T follicular helper cell (primary cell): ENCODE results near the gene CACNA1G.

ENCODE experiments used
- DNase-seq: peaks from one replicate; pipeline ENCODE4 v3.0.0-alpha.2; 2020; ENCODE audit warnings: low read depth
- total RNA-seq, 2 experiments: gene quantifications; one replicate each; lab custom pipeline; 2026; lab: John Stamatoyannopoulos, UW

CACNA1G gene
- total RNA-seq, result 0.09 to 0.12 reads per million in 2 experiments

GRCh38 chr17:50560185-50560824 is at the start of gene CACNA1G:
Gene CACNA1G, plus strand, starts transcription at chr17:50560715. Its CDS starts 745 bp downstream, at chr17:50561460.
- peak; percentile 80 for DNase-seq

- DNase-seq, result peak; percentile 20
These were observed 49.5 kb upstream of the CACNA1G start for GRCh38 chr17:50511058-50511457.

DNA sequence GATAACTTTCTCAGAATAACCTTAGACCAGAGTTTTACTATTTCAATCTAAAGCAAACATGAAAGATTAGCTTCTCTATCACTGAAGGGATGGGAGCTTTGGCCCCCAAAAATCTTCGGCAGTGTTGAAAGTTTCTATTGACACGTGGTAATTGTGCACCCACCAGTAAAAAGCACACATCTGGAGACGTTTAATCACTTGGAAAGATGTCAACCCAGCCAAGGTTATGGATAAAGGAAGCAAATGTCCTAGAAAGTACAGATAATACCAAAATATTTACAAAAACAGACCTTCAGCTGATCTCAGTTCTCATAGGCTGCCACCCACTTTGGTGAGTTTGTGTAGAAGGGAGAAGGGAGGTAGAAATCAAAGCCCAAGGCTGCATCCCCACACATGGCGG is 47.0 kb upstream of the CACNA1G start:
- DNase-seq, result no peak

DNA sequence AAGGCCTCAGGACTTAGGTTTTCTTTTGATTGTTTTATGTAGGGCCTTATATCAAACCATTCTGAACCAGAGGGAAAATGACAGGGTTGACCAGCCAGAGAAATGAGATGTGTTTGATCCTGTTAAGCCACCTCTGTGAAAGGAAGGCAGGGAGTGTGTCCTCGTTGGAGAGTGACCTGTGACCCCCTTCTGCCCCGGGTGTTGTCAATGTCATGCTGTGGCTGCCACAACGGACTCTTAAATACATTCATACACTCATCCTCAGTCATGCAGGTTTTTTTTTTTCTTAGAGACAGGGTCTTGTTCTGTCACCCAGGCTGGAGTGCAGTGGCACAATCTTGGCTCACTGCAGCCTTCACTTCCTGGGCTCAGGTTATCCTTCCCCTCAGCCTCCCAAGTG is 46.1 kb upstream of the CACNA1G start:
- no peak for DNase-seq

DNA sequence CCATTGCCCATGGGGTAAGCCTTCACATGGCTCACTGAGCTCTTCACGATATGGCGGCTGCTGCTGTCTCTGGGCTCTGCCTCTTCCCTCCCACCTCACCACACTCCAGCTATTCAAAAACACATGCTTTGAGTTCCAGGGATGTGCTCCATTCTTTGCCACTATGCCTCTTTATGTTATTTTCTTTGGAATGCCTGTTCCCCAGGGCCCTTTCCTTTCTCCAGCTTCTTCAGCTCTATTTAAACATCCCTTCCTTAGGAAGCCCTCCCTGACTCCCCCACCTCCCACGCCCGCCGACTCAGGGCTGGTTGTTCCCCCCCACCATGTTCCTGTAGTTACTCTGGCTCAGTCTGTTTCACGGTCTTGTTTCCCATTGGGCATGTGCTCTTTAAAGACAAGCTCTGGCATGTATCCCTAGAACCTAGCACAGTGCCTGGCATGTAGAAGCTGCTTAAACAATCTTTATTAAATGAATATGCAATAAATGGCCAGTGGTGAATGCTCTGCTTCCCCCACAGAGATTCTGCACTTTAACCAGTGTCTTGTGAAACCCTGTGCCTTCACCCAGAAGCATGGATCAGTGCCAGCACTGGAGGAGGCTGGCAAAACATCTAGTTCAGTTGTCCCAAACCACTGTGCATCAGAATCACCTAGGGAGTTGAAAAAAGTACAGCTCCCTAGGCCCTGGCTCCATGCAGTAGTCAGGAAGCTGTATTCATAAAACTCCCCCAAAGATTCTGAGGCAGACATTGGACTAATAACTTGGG is 45.4 kb upstream of the CACNA1G start:
- DNase-seq, result no peak

- DNase-seq, result no peak
These were observed 43.5 kb upstream of the CACNA1G start for GRCh38 chr17:50517011-50517410.

- DNase-seq, result no peak
These were observed 42.8 kb upstream of the CACNA1G start for GRCh38 chr17:50517504-50518383.

DNA sequence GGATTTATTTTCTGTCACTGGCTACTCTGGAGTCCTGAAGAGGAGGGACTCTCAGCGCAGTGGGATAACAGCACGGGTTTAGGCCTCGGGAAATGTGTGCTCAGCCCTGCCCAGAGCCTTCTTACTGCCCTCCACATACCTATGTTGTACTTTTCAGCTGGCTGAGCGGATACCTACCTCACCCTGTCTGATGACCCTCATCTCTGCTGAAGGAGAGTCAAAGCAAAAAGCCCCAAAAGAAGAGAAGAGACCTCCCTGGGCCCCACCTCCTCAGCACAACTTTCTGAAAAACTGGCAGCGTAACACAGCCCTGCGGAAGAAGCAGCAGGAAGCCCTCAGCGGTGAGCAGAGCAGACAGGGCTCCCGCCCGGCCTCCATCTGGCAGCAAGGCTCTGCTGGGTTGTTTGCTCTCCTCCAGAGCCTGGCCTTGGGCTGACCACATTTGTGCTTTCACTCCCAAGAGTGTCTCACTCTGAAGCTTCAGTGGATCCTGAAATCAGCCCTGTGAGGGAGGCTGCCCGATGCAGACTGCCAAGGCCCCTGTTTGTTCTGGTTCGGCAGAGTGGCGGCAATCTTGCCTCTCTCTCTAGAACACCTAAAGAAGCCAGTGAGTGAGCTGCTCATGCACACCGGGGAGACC is 42.0 kb upstream of the CACNA1G start:
- no peak for DNase-seq

DNA sequence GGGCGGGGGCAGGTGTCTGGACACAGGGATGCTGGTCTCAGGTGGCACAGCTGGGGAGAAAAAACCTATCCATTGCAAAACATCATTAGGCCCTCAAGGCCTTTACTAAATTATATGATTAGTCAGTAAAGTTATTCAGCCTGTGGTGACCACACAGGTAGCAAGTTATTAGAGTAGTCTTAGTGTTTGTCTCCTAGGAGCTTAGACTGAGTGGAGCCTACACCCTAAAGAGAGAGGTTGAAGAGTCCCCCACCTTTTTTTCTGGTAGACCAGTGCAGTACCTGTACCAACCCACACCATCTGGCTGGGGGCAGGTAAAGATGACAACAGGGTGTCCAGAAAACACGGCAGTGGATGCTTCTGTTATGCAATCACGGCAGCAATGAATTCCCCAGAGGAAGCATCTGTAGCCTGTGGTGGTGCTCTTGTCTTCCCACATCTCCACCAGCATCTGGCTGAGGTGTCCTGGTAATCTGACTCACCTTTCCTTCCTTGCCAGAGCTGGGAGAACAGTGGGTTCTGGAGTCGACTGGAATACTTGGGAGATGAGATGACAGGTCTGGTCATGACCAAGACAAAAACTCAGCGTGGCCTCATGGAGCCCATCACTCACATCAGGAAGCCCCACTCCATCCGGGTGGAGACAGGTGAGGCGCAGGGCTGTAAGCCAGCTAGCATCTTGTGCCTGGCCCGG is 41.2 kb upstream of the CACNA1G start:
- DNase-seq, result no peak

- DNase-seq, result no peak
These were observed 40.0 kb upstream of the CACNA1G start for GRCh38 chr17:50520483-50520882.

- DNase-seq, result no peak
These were observed 39.0 kb upstream of the CACNA1G start for GRCh38 chr17:50521514-50521913.

- no peak for DNase-seq
These were observed 37.7 kb upstream of the CACNA1G start for GRCh38 chr17:50522766-50523165.

DNA sequence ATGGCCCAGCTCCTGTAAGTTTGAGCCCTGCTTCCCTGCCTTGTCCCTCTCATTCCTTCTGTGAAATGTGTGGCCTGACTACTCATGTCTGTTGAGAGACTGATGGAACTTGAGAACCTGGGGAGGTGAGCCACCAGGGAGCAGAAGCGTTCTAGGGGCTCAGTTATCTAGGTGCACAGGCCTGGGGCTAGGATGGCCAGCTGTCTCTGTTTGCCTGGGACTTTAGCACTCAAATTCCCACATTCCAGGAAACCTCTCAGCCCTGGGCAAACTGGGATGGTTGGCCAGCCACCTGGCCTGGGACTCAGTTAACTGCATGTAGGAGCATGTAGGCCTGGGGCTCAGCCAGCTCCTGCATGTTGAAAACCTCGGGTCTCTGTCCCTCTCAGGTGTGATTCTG is 37.3 kb upstream of the CACNA1G start:
- DNase-seq, result no peak

DNA sequence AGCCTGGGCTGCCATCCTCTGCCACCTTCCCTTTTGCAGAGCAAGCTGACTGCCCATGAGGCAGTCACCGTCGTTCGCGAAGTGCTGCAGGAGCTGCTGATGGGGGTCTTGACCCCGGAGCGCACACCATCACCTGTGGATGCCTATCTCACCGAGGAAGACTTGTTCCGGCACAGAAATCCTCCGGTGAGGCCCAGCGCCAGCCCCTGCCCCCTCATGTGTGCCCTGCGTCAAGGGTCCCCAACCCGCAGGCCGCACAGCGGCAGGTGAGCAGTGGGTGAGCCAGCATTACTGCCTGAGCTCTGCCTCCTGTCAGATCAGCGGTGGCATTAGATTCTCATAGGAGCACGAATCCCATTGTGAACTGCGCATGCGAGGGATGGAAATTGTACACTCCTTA is 35.7 kb upstream of the CACNA1G start:
- no peak for DNase-seq

- DNase-seq, result no peak
These were observed 33.3 kb upstream of the CACNA1G start for GRCh38 chr17:50527155-50527762.

DNA sequence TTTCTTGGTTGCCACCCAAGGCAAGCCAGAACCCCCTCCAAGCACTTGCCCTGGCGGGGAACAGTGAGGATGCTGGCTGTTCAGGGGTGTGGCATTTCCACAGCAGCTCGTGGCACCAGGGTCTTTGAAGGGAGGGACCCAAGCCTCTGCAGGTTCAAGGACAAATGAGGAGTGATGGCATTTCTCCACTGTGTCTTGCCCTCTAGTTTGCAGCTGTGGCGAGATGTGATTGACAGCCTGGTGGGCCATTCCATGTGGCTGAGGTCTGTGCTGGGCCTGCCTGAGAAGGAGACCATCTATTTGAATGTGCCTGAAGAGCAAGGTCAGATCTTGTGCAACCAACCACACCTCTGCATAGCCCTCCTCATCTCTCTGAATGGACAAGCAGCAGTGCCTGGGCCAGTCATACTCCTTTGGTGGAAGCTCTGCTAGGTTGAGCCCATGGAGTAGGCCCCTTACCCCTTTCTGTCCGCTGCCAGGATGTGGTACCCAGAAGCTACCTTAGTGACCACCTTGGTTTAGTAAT is 32.5 kb upstream of the CACNA1G start:
- no peak for DNase-seq

DNA sequence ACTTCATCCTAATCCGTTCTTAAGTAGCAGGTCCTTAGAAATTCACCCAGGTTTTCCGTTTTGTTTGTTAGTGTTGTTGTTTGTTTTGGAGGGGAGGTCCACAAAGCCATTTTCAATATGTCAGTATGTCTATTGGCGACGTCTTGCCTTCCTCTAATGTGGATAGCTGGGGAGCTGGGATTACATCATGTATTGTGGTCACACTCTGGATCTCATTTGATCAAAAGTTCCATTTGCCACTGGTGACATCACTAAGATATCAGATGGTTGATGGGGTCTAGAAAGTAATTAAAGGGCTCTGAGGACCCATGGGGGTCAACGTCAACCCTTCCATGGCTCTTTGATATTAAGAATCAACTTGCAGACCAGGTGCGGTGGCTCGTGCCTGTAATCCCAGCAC is 30.7 kb upstream of the CACNA1G start:
- DNase-seq, result no peak

DNA sequence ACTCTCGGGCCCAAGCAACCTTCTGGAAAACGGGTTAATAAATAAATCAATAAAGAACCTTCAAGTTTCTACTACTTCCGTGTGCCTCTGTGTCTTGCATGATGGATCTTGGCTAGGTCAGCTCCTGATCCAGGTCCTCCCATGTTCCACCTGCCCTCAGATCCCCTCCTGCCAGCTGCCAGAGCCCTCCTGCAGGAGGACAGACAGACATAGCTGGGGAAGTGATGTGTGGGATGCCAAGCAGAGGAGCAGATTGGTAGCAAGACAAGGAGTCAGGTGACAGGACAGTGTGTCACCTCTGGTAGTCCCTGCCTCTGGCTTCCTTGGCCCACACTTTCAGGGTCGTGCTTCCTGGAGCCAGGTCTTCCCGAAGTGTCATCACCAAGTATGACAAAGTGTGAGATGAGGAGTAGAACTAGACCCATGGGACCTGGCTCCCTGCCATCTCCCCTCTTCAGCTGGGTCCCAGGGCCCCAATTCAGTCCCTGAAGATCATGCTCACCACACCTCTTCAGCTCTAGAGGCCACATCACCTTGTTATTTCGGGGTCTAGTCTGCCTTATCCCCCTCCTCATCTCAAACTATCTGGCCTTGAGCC is 29.0 kb upstream of the CACNA1G start:
- no peak for DNase-seq

GRCh38 chr17:50532452-50533024 is 28.0 kb upstream of the CACNA1G start, which contains the start of gene EPN3:
Gene EPN3, plus strand, starts transcription at chr17:50532735. Its CDS starts 3,822 bp downstream, at chr17:50536557.
- no peak for DNase-seq

DNA sequence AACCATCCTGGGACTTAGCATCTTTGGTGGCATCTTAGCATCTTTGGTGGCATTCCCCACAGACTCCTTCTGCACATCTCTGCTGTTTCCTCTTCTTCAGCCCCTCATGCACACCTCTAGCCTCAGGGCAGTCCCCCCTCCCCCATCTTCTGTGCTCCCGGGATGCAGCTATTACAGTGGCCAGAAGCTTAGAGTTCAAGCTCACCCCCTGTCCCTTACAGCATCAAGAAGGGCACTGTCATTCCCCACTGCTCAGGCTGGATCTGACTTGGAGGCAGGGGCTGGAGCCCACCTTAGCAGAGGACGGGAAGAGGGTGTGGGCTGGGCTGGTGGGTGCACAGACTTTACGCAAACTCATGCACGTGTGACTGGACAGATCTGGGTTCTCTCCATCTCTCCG is 27.3 kb upstream of the CACNA1G start:
- DNase-seq, result no peak
